DND-41 (cell line): Measurements from ENCODE around the gene TSHZ3.

Experiments
- ATAC-seq: fragments of 200-7000 bp; cut with Tn5 transposase; 3 replicates; pipeline ENCODE4 v1.9.1; 2021; ENCODE audit warnings: low read depth; ENCODE audit not compliant: insufficient read depth
- DNase-seq: peaks from one replicate; pipeline ENCODE4 v3.0.0-alpha.2; 2020
- H2AFZ ChIP-seq: 2 replicates; pipeline ENCODE4 v1.6.0; 2012; ENCODE audit warnings: low read depth, low read length
- H3K27ac ChIP-seq: 2 replicates; pipeline ENCODE4 v1.5.1; 2012; ENCODE audit warnings: low read length, inconsistent platforms
- H3K27me3 ChIP-seq: fragments of 200-600 bp; sonication (generic); 2 replicates; pipeline ENCODE4 v1.6.0; 2012; ENCODE audit warnings: low read length, mild to moderate bottlenecking, inconsistent platforms; ENCODE audit not compliant: insufficient read depth, poor library complexity
- H3K36me3 ChIP-seq: 2 replicates; pipeline ENCODE4 v1.5.1; 2012; ENCODE audit warnings: low read length, inconsistent platforms; ENCODE audit not compliant: insufficient read depth
- H3K4me1 ChIP-seq: 2 replicates; pipeline ENCODE4 v1.5.1; 2012; ENCODE audit warnings: mild to moderate bottlenecking, low read length; ENCODE audit not compliant: insufficient read depth
- H3K4me2 ChIP-seq: 2 replicates; pipeline ENCODE4 v1.6.0; 2012; ENCODE audit warnings: mild to moderate bottlenecking, moderate library complexity, low read length, inconsistent platforms; ENCODE audit not compliant: insufficient read depth
- H3K4me3 ChIP-seq, 2 experiments: fragments of 200-600 bp in 1 of 2; shearing (Covaris generic) in 1 of 2; 2 replicates each; pipeline ENCODE4 v1.5.1; 2012 to 2016; ENCODE audit warnings: inconsistent platforms in 2 of 2, low read length in 2 of 2, mild to moderate bottlenecking in 2 of 2, low read depth in 1 of 2, moderate library complexity in 1 of 2
- H3K79me2 ChIP-seq: 2 replicates; pipeline ENCODE4 v1.6.0; 2012; ENCODE audit warnings: low read length, inconsistent platforms; ENCODE audit not compliant: insufficient read depth
- H3K9ac ChIP-seq: 2 replicates; pipeline ENCODE4 v1.6.0; 2012; ENCODE audit warnings: low read depth, mild to moderate bottlenecking, inconsistent platforms, low read length, moderate library complexity
- H3K9me3 ChIP-seq: 2 replicates; pipeline ENCODE4 v1.5.1; 2012; ENCODE audit warnings: low read length, moderate library complexity, mild to moderate bottlenecking, inconsistent platforms; ENCODE audit not compliant: insufficient read depth, severe bottlenecking
- H4K20me1 ChIP-seq: 2 replicates; pipeline ENCODE4 v1.6.0; 2012; ENCODE audit warnings: low read length; ENCODE audit not compliant: insufficient read depth
- EZH2 ChIP-seq: IDR thresholded peaks from 3 replicates; pipeline ENCODE4 v1.6.1; 2012; ENCODE audit warnings: borderline replicate concordance, low read depth, mild to moderate bottlenecking, moderate library complexity, low read length, inconsistent platforms; ENCODE audit not compliant: severe bottlenecking
- TF ChIP-seq, protein P1 (sequence below): IDR thresholded peaks from 2 replicates; pipeline ENCODE4 v1.5.1; 2012; ENCODE audit warnings: borderline replicate concordance, low read length, moderate library complexity, mild to moderate bottlenecking; ENCODE audit not compliant: poor library complexity, severe bottlenecking; ENCODE audit errors: extremely low read depth

Gene TSHZ3

GRCh38 chr19:31297991-31298390, 51.2 kb downstream of the TSHZ3 start:
- Histone ChIP-seq H3K4me3 (no peak overlapping the region), H3K36me3 (no peaks in the 10 kb centered on the region), H3K27me3 (no peaks in the 10 kb centered on the region), H4K20me1 (peaks cover 19% of the 10 kb centered on the region; the same call in 1 of the 2 replicates), H3K27ac (no peak overlapping the region), H3K79me2 (0 out of 2 replicates have a peak, but pooled peaks cover 4% of the 10 kb centered on the region), H2AFZ (no peak overlapping the region), H3K4me1 (no peaks in the 10 kb centered on the region), H3K9ac (no peak overlapping the region), H3K9me3 (no peaks in the 10 kb centered on the region), H3K4me2 (no peak overlapping the region)
- DNase-seq (no peak), ATAC-seq (no peak)
- TF ChIP-seq, protein P1, sequence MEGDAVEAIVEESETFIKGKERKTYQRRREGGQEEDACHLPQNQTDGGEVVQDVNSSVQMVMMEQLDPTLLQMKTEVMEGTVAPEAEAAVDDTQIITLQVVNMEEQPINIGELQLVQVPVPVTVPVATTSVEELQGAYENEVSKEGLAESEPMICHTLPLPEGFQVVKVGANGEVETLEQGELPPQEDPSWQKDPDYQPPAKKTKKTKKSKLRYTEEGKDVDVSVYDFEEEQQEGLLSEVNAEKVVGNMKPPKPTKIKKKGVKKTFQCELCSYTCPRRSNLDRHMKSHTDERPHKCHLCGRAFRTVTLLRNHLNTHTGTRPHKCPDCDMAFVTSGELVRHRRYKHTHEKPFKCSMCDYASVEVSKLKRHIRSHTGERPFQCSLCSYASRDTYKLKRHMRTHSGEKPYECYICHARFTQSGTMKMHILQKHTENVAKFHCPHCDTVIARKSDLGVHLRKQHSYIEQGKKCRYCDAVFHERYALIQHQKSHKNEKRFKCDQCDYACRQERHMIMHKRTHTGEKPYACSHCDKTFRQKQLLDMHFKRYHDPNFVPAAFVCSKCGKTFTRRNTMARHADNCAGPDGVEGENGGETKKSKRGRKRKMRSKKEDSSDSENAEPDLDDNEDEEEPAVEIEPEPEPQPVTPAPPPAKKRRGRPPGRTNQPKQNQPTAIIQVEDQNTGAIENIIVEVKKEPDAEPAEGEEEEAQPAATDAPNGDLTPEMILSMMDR, result no peak
- TF ChIP-seq EZH2, result no peak

DNA sequence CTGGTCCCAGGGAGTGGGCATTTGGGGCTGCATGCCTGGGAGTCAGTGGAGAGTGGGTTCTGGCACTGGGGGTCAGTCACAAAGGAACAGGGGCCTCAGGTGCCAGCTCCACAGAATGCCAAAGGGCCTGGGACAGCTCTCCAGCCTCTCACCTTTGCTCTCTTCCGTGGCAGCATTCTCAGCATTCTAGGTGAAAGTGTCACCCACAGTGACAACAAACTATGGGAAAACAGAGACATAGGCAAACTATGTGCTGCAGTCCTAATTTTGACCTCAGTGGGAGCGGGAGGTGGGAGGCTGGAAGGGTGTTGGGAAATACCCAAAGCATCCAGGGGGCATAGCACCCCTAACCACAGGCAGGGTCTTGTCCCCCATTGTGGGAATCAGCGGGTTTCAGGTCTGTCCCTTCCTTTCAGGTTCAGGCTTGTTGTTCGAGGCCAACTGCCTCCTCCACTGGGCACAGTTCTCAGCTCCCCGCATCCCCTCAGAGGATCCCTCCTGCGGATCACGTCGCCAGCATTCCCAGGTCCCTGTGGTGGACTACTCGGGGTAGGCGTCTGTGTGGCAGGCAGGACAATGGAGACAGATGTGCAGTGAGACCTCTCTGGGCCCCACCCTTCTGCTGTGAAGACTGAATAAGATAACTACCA, 52.4 kb downstream of the TSHZ3 start:
- no peak for DNase-seq
- TF ChIP-seq EZH2, result no peak
- TF ChIP-seq, protein P1, result no peak

DNA sequence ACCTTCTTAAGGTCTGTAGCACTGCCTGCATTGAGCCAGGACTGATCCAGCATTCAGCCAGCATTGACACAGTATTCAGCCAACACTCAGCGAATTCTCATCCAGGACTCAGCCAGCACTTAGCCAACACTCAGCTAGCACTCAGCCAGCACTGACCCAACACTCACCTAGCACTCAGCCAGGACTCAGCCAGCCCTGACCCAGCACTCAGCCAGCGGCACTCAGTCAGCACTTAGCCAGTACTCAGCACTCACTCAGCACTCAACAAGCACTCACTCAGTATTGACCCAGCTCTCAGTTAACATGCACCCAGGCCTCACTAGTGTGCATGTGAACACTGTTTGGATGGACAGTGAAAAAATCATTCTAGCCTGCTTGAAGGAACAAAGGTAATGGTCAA, 55.0 kb downstream of the TSHZ3 start:
- H3K9me3 ChIP-seq, result no peaks in the 10 kb centered on the region
- 0 out of 2 replicates have a peak, but pooled peaks cover 4% of the 10 kb centered on the region for H3K79me2 ChIP-seq
- DNase-seq (no peak), ATAC-seq (no peak)
- H4K20me1 ChIP-seq, result peaks cover 17% of the 10 kb centered on the region
- no peak overlapping the region for H3K4me3 ChIP-seq
- H3K27ac ChIP-seq, result no peak overlapping the region
- no peak overlapping the region for H2AFZ ChIP-seq
- H3K27me3 ChIP-seq, result no peaks in the 10 kb centered on the region
- no peaks in the 10 kb centered on the region for H3K4me1 ChIP-seq
- no peaks in the 10 kb centered on the region for H3K36me3 ChIP-seq
- no peak overlapping the region for H3K9ac ChIP-seq
- H3K4me2 ChIP-seq, result no peak overlapping the region
- TF ChIP-seq EZH2, result no peak
- TF ChIP-seq, protein P1, result no peak

More for the DNA sequence above, 52.4 kb downstream of the TSHZ3 start:
- no peaks in the 10 kb centered on the region for H3K9me3 ChIP-seq
- H3K27ac ChIP-seq, result no peak overlapping the region
- H3K4me1 ChIP-seq, result no peaks in the 10 kb centered on the region
- H2AFZ ChIP-seq, result no peak overlapping the region
- no peak for ATAC-seq
- H3K9ac ChIP-seq, result no peak overlapping the region
- no peaks in the 10 kb centered on the region for H3K27me3 ChIP-seq
- H3K4me3 ChIP-seq, result no peak overlapping the region
- no peaks in the 10 kb centered on the region for H3K36me3 ChIP-seq
- peaks cover 15% of the 10 kb centered on the region; the same call in 1 of the 2 replicates for H4K20me1 ChIP-seq
- no peak overlapping the region for H3K4me2 ChIP-seq
- H3K79me2 ChIP-seq, result 0 out of 2 replicates have a peak, but pooled peaks cover 4% of the 10 kb centered on the region
